GM18870 (cell line): Measurements from ENCODE around the gene TUBB6.

Experiments
- ATAC-seq: cut with Tn5 transposase; IDR thresholded peaks from one replicate; pipeline ENCODE4 v1.9.1; 2021; ENCODE audit warnings: moderate library complexity; ENCODE audit not compliant: unreplicated experiment

TUBB6 gene

DNA sequence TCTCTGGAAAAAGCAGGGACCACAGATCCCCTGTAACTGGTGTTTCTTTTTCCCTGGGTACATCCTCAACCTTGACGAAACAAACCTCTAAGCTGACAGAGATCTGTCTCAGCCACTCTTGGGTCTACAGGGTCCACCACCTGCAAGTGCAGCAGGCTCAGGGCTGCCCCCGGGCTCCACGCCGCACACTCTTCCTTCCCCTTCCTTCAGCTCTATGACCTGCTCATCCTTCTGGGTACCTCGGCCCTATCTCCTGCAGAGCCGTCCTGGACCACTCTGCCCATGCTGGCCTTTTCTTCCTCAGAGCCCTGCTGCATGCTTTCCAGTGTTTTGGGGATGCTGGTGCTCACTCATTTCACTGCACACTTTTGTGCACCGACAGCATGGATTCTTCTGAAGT lies 27.5 kb downstream of the TUBB6 start:
- ATAC-seq = no peak

DNA sequence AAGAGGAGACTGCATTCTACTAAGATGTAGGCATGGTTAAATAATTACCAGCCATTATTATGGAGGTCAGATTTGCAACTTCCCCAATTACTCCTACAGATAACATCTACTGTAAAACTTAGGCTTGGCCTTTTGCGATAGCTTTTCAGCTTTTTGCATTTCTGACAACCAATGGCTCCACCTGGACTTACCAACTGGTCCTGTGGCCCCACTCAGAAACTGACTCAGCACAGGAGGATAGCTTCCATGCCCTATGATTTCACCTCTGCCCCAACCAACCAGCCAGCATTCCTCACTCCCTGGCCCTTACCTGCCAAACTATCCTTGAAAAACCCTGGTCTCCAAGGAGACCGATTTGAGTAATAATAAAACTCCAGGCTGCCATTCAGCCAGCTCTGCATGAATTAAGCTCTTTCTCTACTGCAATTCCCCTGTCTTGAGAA lies 28.2 kb downstream of the TUBB6 start:
- no peak for ATAC-seq

- no peak for ATAC-seq
These were observed 28.8 kb downstream of the TUBB6 start for GRCh38 chr18:12336887-12337286.

DNA sequence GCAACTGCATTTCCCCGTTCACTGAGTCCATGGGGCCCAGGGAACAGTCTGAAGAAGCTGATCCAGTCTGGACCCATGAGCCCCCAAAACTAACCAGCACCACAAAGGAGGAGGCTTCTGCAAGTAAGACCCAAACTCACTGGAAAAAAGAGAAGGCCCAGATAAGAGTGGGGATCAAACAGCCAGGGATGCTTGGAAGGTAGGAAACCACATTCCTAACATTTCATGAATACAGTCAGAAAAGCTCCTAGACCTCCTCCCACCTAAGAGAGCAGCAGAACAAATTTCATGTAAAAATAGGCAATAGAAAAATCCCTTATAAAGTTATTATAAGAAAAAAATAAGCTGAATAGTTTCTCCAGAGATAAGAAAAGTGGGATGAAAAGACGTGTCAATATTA lies 30.3 kb downstream of the TUBB6 start:
- no peak for ATAC-seq

DNA sequence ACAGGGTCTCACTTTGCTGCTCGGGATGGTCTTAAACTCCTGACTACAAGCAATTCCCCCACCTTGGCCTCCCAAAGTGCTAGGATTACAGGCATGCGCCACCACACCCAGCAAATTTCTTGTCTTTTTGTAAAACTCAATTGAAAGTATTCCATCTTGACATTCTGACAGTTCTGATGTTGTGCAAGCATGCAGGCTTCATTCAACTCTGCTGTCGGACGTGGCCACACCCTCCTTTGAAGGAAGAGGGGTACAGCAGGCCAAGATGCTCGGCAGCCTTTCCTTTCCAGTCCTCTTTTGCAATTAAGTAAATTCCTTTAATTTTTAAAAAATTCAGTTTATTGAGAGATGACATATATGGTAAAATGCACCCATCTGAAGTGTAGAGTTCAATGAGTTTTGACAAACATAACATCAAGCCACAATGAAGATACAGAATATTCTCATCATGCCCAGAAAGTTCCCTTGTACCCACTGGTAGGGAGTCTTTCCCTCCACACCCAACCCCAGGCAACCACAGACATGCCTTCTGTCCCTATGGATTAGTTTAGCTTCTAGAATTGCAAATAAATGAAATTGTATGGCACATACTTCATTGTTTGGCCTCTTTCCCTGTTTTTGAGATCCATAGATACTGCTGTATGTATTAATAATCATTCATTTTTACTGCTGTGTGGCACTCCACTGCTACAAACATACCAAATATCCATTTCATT lies 33.1 kb downstream of the TUBB6 start:
- ATAC-seq = no peak

DNA sequence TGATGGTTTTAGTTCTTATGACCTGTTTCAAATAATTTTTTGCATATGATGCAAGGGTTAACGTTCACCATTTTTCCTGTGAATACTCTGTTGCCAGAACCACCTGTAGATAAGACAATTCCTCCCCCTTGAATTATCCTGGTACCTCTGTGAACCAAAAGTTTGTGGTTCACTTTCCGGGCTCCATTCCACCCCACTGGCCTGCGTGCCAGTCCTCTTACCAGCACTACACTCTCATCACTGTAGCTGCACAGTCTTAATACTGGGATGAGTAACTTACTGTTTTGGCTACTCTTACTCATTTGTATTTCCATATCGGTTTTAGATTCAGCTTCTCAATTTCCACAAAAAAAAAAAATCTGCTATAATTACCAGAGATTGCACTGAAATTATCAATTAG lies 34.6 kb downstream of the TUBB6 start:
- no peak for ATAC-seq

GRCh38 chr18:12345491-12346239 lies 37.6 kb downstream of the TUBB6 start:
- ATAC-seq = no peak

DNA sequence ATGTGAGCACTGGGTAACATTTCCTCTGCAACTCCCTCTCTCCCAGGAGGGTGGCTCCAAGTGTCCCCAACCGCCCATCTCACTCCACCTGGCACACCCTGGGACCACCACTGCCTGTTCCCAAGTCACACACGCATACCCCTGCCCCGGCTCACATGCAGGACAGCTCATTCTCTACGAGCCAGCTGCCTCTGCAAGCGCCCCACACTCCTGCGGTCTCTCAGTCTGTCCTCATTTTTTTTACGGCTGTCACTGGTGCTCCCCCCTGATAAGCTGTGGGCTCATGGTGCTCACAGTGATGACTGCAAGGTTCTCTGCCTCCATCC lies 38.2 kb downstream of the TUBB6 start:
- no peak for ATAC-seq

GRCh38 chr18:12347895-12348294 lies 39.9 kb downstream of the TUBB6 start:
- no peak for ATAC-seq

- ATAC-seq = no peak
These were observed 44.1 kb downstream of the TUBB6 start for GRCh38 chr18:12352188-12352587.

DNA sequence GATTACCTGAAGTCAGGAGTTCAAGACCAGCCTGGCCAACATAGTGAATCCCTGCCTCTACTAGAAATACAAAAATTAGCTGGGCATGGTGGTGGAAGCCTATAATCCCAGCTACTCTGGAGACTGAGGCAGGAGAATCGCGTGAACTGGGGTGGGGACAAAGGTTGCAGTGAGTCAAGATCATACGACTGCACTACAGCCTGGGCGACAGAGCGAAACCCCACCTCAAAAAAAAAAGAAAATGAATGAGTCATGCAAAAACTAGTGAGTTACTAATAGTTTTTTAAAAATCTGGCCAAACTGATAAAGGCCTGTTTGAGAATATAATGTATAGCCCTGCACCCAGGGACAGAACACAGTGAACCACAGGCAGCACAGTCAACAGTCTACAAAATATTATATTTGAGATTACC lies 51.5 kb downstream of the TUBB6 start:
- no peak for ATAC-seq

- no peak for ATAC-seq
These were observed 53.8 kb downstream of the TUBB6 start for GRCh38 chr18:12361770-12362378.

DNA sequence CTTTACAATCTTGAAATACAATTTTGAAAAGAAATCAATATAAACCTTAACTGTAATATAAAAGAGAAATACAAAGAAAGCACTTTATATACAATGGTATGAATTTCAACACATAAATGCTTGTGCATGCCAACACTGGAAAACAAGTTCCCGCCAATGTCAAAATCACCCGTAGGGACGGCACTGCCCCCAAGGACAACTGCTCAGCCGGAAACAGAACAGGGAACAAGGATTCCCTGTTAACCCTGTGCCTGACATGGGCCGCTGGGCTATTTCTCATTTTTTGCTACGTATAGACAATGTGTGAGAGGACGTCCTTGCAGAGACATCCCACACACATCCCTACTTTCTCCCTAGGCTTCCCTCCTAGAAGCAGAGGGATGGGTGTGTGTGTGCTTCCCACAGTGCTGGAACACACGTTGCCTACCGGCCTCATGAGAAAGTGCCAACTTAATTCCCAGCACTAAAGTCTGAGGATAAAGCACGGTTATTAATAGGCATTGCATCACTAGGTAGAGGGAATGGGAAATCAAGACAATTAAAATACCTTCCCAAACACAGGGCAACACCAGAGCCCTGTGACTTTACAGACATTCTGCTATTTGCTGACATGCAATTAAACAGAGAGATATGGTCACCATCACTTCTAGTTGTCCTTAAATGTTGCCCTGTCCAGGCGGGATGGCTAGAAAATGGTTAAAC lies 54.6 kb downstream of the TUBB6 start:
- no peak for ATAC-seq

- ATAC-seq = no peak
These were observed 58.3 kb downstream of the TUBB6 start for GRCh38 chr18:12366379-12366778.

GRCh38 chr18:12366784-12367183 lies 58.7 kb downstream of the TUBB6 start:
- no peak for ATAC-seq

DNA sequence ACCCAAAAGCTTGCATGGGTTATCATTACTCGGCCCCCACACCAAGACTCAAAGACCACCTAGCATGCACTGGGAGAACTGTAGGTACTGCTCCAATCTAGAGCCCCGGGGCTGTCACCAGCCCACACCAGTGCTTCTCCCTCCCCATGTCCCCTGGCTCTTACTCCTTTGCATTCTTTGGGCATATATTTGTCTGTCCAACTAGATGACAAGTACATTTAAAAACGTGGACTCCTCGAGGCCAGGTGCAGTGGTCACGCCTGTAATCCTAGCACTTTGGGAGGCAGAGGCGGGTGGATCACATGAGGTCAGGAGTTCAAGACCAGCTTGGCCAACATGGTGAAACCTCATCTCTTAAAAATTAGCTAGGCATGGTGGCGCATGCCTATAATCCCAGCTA lies 61.2 kb downstream of the TUBB6 start:
- no peak for ATAC-seq

- ATAC-seq = no peak
These were observed 63.5 kb downstream of the TUBB6 start for GRCh38 chr18:12371590-12371989.

- ATAC-seq = no peak
These were observed 64.4 kb downstream of the TUBB6 start for GRCh38 chr18:12372406-12372805.

- ATAC-seq = no peak
These were observed 65.2 kb downstream of the TUBB6 start for GRCh38 chr18:12373116-12373770.

DNA sequence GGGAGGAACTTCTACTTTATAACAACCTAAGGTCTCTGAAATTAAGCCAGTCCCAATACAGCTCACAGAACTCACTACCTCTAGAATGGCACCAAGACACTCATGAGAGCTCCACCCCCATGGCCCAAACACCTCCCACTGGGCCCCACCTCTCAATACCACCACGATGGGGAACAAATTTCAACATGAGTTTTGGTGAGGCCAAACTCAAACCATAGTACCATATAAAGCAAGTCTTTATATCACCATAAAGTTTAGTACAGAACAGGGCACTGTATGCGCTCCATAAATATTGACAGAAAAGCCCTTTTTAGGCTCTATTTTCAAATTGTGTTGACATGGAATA lies 65.7 kb downstream of the TUBB6 start:
- ATAC-seq = no peak

GRCh38 chr18:12374401-12374800 lies 66.4 kb downstream of the TUBB6 start:
- ATAC-seq = no peak
